Endothelial cell of umbilical vein (primary cell): ENCODE results near the gene BID. TPM values are rescaled to one million over a fixed set of nuclear protein-coding genes. Genes with fewer than 3 reads are reported as not detected.

Source experiments
- BruUV-seq: library from RNA; stranded (reverse); fragments of 400-500 nt; replicated peaks from 2 replicates; lab custom pipeline; 2021; lab: Mats Ljungman, UMichigan
- CTCF ChIA-PET: fragments of 300-600, 350-600 bp; sonication (Branson Sonifier 250); formaldehyde crosslinking; loops from one replicate; lab custom pipeline; 2021; ENCODE audit warnings: antibody characterized with exemption, inconsistent platforms; lab: Charles Lee
- POLR2A ChIA-PET: fragments of 300-600, 350-600 bp; sonication (Branson Sonifier 250); formaldehyde crosslinking; loops from one replicate; lab custom pipeline; 2021; ENCODE audit warnings: antibody characterized with exemption, inconsistent platforms; lab: Charles Lee
- DNase-seq: peaks from one replicate; pipeline ENCODE4 v3.0.0-alpha.2; 2011; ENCODE audit warnings: low read depth, low spot score
- FAIRE-seq: peaks from 2 replicates; lab custom pipeline; 2011; peaks lifted over from hg19 to GRCh38; lab: Jason Lieb, UNC
- H2AFZ ChIP-seq: 2 replicates; pipeline ENCODE4 v1.6.0; 2012; ENCODE audit warnings: low read depth, low read length, control low read depth, inconsistent platforms
- H3K27ac ChIP-seq: 2 replicates; pipeline ENCODE4 v1.5.1; 2011; ENCODE audit warnings: low read depth, mild to moderate bottlenecking, control low read depth, low read length, moderate library complexity; ENCODE audit not compliant: insufficient read depth
- H3K27me3 ChIP-seq, 2 experiments: 2 replicates each; pipeline versions ENCODE4 v1.6.0 to v1.6.1; 2011; ENCODE audit warnings: low read length in 2 of 2, mixed read lengths in 1 of 2; ENCODE audit not compliant: control insufficient read depth in 2 of 2, insufficient read depth in 2 of 2
- H3K36me3 ChIP-seq, 2 experiments: 2 replicates in 1 of 2; 3 replicates in 1 of 2; pipeline ENCODE4 v1.5.1; 2011; ENCODE audit warnings: low read length in 2 of 2, mild to moderate bottlenecking in 1 of 2, moderate library complexity in 1 of 2; ENCODE audit not compliant: control insufficient read depth in 2 of 2, insufficient read depth in 2 of 2; ENCODE audit errors: extremely low read depth in 1 of 2
- H3K4me1 ChIP-seq: 3 replicates; pipeline ENCODE4 v1.5.1; 2011; ENCODE audit warnings: mild to moderate bottlenecking, low read length; ENCODE audit not compliant: control insufficient read depth, insufficient read depth; ENCODE audit errors: extremely low read depth
- H3K4me2 ChIP-seq: 2 replicates; pipeline ENCODE4 v1.6.1; 2011; ENCODE audit warnings: low read length, control low read depth, mixed read lengths; ENCODE audit not compliant: insufficient read depth
- H3K4me3 ChIP-seq, 3 experiments: fragments of 200-600 bp in 1 of 3; sonication (generic), shearing (Covaris generic) in 1 of 3; replicated peaks in 1 of 3; 2 replicates each; pipeline ENCODE4 v1.5.1; 2011 to 2016; ENCODE audit warnings: control low read depth in 3 of 3, low read length in 3 of 3, mild to moderate bottlenecking in 2 of 3, inconsistent platforms in 1 of 3, low read depth in 1 of 3, moderate library complexity in 1 of 3; ENCODE audit not compliant: insufficient read depth in 1 of 3
- H3K79me2 ChIP-seq: 2 replicates; pipeline ENCODE4 v1.6.0; 2012; ENCODE audit warnings: low read length, inconsistent platforms; ENCODE audit not compliant: control insufficient read depth, insufficient read depth
- H3K9ac ChIP-seq: replicated peaks from 2 replicates; pipeline ENCODE3; 2011; ENCODE audit warnings: low read length, control low read depth; ENCODE audit not compliant: insufficient read depth; ENCODE audit errors: extremely low read depth
- H3K9me1 ChIP-seq: replicated peaks from 3 replicates; pipeline ENCODE4 v1.6.0; 2011; ENCODE audit warnings: mild to moderate bottlenecking, low read length; ENCODE audit not compliant: control insufficient read depth, insufficient read depth; ENCODE audit errors: extremely low read depth
- H3K9me3 ChIP-seq: replicated peaks from 2 replicates; pipeline ENCODE4 v1.5.1; 2012; ENCODE audit warnings: low read length, inconsistent platforms; ENCODE audit not compliant: control insufficient read depth, insufficient read depth
- H4K20me1 ChIP-seq: replicated peaks from 2 replicates; pipeline ENCODE3; 2011; ENCODE audit warnings: mild to moderate bottlenecking, low read length; ENCODE audit not compliant: control insufficient read depth, insufficient read depth; ENCODE audit errors: extremely low read depth
- EZH2 ChIP-seq: IDR thresholded peaks from 2 replicates; pipeline ENCODE4 v1.6.1; 2012; ENCODE audit warnings: borderline replicate concordance, low read depth, mild to moderate bottlenecking, moderate library complexity, low read length, inconsistent platforms; ENCODE audit not compliant: severe bottlenecking
- FOS ChIP-seq: IDR thresholded peaks from 2 replicates; pipeline ENCODE4 v1.6.1; 2011; ENCODE audit warnings: mild to moderate bottlenecking, low read length, moderate library complexity, borderline replicate concordance; ENCODE audit not compliant: insufficient read depth
- GATA2 ChIP-seq: IDR thresholded peaks from 2 replicates; pipeline ENCODE4 v1.7.0; 2011; ENCODE audit warnings: low read depth, mild to moderate bottlenecking, moderate library complexity, mixed read lengths, low read length; ENCODE audit not compliant: insufficient read length, insufficient read depth
- JUN ChIP-seq: IDR thresholded peaks from 2 replicates; pipeline ENCODE4 v1.6.1; 2011; ENCODE audit warnings: borderline replicate concordance, low read depth; ENCODE audit not compliant: insufficient read length, insufficient read depth
- MAX ChIP-seq: IDR thresholded peaks from 2 replicates; pipeline ENCODE4 v1.6.1; 2011; ENCODE audit not compliant: insufficient read depth, insufficient read length
- MYC ChIP-seq: IDR thresholded peaks from one replicate; pipeline ENCODE4 v1.6.1; 2011; ENCODE audit warnings: mild to moderate bottlenecking, low read depth, low read length
- POLR2AphosphoS5 ChIP-seq: IDR thresholded peaks from 2 replicates; pipeline ENCODE4 v1.6.1; 2012; ENCODE audit warnings: low read depth, mild to moderate bottlenecking, control low read depth, low read length, moderate library complexity; ENCODE audit not compliant: insufficient read depth
- dilution Hi-C: fragments of 300-500 bp; cut with MboI; formaldehyde crosslinking; loops from one replicate; pipeline ENCODE4 v1.15.0; 2019; ENCODE audit warnings: low sequenced_read_pairs; ENCODE audit not compliant: extremely low pct_ligation_motif_present
- intact Hi-C: fragments of 100-400 bp; cut with micrococcal nuclease; formaldehyde crosslinking; loops from one replicate; pipeline ENCODE4 v1.10.0; 2022
- polyA plus RNA-seq, 4 experiments: library from polyadenylated mRNA; depleted of rRNA in 3 of 4; stranded (reverse) in 3 of 4; unstranded in 1 of 4; fragments of >200 nt; gene quantifications; 2 replicates each; pipeline versions ENCODE4 v1.2.1 to v1.2.3, GENCODE V29; 2011 to 2012; ENCODE audit warnings: missing spikeins in 1 of 4
- total RNA-seq: library from RNA; stranded (reverse); gene quantifications from 2 replicates; pipeline ENCODE4 v1.2.3, GENCODE V29; 2021

Gene BID
- total and polyA plus RNA-seq, 2 donors (not counting 3 experiments of a cell fraction or from before 2014, with no cell fraction given): 39.0 to 119 TPM

GRCh38 chr22:17815703-17816254 lies 41.5 kb upstream of the BID start:
- Histone ChIP-seq H3K9me1 (no peaks in the 10 kb centered on the region), H2AFZ (no peak overlapping the region), H3K27me3 (no peaks in the 10 kb centered on the region), H3K9me3 (no peaks in the 10 kb centered on the region), H3K4me1 (no peaks in the 10 kb centered on the region), H3K27ac (no peak overlapping the region), H3K4me3 (no peak overlapping the region), H3K4me2 (no peak overlapping the region), H3K36me3 (peaks cover 2 to 14% of the 10 kb centered on the region in 2 experiments), H4K20me1 (no peaks in the 10 kb centered on the region), H3K9ac (no peak overlapping the region), H3K79me2 (no peaks in the 10 kb centered on the region)
- FAIRE-seq (no peak), DNase-seq (no peak)
- intact Hi-C loops: no loop called here
- dilution Hi-C loops: no loop called here
- TF ChIP-seq MAX (no peak), JUN (no peak), GATA2 (no peak), EZH2 (no peak), MYC (no peak), POLR2AphosphoS5 (no peak)
- CTCF ChIA-PET: no interaction called here
- POLR2A ChIA-PET: no interaction called here
- BruUV-seq: no TSS peak

- Histone ChIP-seq H3K9me1 (no peaks in the 10 kb centered on the region), H3K9ac (no peak overlapping the region), H3K4me3 (no peak overlapping the region), H3K27me3 (no peaks in the 10 kb centered on the region), H4K20me1 (no peaks in the 10 kb centered on the region), H3K27ac (no peak overlapping the region), H2AFZ (no peak overlapping the region), H3K79me2 (no peaks in the 10 kb centered on the region), H3K4me1 (no peaks in the 10 kb centered on the region), H3K36me3 (peaks cover 2 to 18% of the 10 kb centered on the region in 2 experiments), H3K9me3 (no peaks in the 10 kb centered on the region), H3K4me2 (no peak overlapping the region)
- no peak for DNase-seq
- POLR2A ChIA-PET: no interaction called here
- dilution Hi-C loops (no loop called here), intact Hi-C loops (no loop called here)
- BruUV-seq: no TSS peak
- no peak for TF ChIP-seq GATA2
- TF ChIP-seq FOS: no peak
- no peak for FAIRE-seq
- CTCF ChIA-PET: no interaction called here
Observed at GRCh38 chr22:17814830-17815229, 40.6 kb upstream of the BID start.
